Right hindlimb (tissue), 1 donor: ENCODE data around the gene MAGEE1.

Experiments
- DNase-seq: peaks from one replicate; pipeline ENCODE4 v3.0.0-alpha.2; 2018

Gene MAGEE1, protein sequence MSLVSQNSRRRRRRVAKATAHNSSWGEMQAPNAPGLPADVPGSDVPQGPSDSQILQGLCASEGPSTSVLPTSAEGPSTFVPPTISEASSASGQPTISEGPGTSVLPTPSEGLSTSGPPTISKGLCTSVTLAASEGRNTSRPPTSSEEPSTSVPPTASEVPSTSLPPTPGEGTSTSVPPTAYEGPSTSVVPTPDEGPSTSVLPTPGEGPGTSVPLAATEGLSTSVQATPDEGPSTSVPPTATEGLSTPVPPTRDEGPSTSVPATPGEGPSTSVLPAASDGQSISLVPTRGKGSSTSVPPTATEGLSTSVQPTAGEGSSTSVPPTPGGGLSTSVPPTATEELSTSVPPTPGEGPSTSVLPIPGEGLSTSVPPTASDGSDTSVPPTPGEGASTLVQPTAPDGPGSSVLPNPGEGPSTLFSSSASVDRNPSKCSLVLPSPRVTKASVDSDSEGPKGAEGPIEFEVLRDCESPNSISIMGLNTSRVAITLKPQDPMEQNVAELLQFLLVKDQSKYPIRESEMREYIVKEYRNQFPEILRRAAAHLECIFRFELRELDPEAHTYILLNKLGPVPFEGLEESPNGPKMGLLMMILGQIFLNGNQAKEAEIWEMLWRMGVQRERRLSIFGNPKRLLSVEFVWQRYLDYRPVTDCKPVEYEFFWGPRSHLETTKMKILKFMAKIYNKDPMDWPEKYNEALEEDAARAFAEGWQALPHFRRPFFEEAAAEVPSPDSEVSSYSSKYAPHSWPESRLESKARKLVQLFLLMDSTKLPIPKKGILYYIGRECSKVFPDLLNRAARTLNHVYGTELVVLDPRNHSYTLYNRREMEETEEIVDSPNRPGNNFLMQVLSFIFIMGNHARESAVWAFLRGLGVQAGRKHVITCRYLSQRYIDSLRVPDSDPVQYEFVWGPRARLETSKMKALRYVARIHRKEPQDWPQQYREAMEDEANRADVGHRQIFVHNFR

DNA sequence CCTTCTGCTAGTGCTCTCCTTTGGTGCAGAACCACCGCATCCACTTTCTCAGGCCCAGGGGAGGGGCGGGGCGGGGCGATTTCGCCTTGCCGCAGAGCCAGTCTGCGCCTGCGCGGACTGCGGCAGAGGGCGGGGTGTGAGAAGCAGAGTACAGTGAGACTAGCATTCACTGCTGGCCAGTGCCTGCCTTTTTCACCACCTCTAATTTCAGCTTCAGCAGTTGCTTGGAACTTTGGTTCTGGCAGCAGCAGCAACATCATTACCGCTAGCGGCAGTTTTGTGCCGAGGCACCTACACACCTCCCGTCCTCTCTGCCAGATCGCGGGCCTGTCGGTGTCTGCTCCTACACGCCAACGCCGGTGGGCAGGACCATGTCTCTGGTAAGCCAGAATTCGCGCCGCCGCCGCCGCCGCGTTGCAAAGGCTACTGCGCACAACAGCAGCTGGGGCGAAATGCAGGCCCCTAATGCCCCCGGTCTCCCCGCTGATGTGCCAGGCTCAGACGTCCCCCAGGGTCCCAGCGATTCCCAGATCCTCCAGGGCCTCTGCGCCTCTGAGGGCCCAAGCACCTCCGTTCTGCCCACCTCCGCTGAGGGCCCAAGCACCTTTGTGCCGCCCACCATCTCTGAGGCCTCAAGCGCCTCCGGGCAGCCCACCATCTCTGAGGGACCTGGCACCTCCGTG lies at the start of gene MAGEE1:
Gene MAGEE1, plus strand, starts transcription at position 151 of the 683 bp plus-strand sequence. Its CDS starts 221 bp downstream, at position 372.
- DNase-seq, result peak; percentile 86

DNA sequence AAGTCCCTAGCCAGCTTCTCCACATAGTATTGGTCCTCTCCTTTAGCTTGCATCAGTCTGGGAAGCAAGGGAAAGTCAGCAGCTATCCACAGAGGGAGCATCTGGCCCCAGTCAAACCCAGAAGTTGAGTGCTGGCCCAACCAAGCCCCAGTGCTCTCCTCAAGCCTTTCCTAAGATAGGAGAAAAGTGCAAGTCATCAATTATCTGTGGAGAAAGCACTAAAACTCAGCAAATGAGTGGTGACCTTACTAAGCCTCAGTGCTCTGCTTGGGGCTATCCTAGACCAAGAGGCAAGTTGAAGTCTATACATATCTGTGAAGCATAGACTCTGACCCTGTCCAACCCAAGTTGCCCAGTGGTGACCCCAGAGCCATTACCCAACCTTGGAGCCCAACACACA lies 28.5 kb upstream of the MAGEE1 start:
- DNase-seq, result no peak

DNA sequence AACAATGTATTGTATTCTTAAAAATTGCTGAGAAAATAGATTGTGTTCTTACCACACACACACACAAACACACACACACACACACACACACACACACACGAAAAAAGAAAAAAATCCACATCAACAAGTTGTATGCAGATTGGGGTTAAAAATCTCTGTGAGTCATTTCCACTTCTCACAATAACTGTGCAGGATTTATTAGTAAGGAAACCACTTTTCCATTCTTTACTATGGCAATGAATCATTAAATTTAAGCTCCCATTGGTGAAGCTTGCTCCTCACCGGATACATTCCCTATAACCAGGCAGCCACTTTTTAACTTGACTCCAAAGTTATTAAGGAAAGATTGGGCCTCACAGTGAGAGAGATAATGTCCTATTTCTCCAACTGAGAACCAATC lies 19.7 kb upstream of the MAGEE1 start:
- DNase-seq, result no peak

DNA sequence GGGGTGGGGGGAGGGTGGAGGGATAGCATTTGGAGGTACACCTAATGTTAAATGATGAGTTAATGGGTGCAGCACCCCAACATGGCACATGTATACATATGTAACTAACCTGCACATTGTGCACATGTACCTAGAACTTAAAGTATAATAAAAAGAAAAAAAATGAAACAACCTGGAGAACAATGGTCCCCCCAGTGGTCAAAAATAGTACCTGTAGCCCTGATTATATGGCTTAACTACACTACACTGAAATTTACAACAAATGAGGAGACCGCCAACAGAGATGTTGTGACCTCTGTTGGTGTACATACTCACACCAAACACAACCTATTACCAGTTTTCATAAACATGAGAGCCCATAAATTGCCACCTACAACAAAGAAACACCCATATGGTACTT lies 7.3 kb upstream of the MAGEE1 start:
- DNase-seq, result no peak

DNA sequence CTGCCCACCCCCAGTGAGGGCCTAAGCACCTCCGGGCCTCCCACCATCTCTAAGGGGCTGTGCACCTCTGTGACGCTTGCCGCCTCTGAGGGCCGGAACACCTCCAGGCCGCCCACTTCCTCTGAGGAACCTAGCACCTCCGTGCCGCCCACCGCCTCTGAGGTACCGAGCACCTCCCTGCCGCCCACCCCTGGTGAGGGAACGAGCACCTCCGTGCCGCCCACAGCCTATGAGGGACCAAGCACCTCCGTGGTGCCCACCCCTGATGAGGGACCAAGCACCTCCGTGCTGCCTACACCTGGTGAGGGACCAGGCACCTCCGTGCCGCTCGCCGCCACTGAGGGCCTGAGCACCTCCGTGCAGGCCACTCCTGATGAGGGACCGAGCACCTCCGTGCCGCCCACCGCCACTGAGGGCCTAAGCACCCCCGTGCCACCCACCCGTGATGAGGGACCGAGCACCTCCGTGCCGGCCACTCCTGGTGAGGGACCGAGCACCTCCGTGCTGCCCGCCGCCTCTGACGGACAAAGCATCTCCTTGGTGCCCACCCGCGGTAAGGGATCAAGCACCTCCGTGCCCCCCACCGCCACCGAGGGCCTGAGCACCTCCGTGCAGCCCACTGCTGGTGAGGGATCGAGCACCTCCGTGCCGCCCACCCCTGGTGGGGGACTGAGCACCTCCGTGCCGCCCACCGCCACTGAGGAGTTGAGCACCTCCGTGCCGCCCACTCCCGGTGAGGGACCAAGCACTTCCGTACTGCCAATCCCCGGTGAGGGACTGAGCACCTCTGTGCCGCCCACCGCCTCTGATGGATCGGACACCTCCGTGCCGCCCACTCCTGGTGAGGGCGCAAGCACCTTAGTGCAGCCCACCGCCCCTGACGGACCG lies 977 bp downstream of the MAGEE1 start:
- peak; percentile 19 for DNase-seq

DNA sequence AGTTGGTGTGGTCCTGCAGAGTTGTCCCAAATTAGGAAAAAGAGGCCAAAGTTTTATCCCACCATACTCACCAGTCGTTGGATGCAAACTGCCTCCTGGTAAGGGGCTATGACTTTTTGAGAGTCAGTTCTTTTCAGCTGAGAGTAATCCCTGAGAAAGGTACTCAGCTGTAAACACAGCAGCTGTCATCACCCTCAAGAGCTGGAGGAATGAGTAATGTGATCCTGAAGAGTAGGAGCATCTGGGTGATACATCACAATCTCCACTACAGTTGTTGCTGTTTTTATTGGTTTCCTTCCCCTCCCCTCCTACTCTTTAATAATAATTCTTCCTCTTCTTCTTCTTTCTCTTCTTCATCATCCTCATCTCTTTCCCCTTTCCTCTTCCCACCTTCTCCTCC lies 5.7 kb downstream of the MAGEE1 start:
- no peak for DNase-seq

DNA sequence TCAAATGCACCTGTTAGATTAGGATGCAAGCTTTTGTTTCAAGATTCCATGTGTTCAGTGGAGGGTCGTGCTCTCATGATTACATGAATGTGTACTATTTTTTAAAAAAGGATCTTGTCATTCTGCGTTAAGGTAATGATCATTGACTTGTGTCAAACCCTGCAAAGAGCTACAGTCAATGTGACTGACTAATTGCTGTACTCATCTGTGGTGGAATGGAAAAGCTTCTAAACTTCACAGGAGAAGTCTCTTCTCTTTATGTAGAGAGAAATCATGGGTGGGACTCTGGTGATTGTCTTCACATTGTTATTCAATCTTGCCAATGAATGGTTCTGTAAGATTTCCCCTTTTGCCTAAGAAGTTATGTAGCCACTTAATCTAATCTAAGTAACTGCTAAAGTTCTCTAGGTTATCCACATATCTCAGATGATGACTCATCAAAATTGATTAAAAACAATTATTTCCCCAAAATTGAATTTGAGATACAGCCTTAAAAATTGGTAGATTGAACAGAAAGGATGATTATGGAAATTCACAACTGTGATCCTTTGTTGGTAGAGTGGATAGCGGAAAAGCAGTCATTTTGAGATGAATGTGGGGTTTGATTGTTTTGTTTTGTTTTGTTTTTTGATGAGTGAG lies 6.7 kb downstream of the MAGEE1 start:
- DNase-seq, result no peak

DNA sequence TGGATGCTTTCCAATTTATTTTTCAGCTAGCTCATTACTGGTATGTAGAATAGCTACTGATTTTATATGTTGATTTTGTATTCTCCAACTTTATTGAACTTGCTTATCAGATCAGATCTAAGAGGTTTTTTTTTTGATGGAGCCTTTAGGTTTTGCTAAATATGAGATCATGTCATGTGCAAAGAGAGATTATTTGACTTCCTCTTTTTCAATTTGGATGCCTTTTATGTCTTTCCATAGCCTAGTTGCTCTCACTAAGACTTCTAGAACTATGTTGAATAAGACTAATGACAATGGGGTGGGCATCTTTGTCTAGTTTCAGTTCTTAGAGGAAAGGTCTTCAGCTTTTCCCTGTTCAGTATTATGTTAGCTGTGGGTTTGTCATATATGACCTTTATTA lies 11.7 kb downstream of the MAGEE1 start:
- no peak for DNase-seq

DNA sequence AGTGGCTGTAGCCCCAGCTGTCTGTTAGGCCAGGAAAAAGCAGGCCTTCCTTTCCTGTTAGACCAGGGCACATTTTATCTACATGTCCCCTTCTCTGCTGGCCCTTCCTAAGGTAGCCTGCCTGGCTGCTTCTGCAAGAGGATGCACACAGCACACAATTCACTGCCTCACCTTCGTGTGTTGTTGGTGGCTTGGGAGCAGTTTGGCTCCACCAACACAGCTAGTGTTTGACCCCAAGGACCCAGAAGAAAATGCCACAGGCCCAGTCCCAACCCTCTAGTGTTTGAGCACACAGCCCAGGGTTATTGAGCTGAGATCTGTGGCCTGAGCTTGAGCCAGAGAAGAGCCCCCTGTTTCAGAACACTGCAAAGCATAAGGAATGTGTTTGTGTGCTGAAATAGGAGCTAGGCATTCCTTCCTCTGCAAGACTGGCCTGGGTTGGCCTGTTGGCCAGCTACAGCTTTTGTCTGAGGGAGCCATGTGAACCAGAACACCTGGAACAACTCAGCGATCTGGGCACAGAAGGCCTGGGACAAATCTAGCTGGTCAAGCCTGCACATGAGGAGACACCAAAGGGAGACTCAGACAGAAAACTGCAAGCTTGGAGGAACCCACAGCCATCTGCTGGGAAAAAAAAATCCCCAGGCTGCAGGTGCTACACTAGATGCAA lies 26.4 kb downstream of the MAGEE1 start:
- DNase-seq, result no peak

DNA sequence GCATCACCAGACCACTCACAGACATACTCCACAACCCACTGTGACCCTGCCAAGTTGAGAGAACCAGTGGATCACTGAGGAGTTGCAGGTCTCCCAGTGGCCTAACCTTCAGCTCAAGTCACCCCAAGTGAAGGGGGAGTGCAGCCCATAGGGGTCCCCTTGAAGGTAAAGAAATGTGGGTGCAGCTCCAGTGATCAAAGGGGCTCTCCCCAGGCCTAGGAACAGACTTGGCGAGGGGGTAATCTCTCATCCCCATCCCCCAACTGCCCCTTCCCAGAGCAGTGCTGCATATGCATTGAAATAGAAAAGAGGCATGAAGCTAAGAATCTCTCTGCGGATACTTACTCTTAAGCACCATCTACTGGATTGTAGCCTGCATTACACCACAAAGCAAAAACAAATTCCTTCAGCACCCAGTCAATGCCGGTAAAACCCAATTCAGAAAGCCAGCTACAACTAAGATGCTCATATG lies 27.0 kb downstream of the MAGEE1 start:
- no peak for DNase-seq

DNA sequence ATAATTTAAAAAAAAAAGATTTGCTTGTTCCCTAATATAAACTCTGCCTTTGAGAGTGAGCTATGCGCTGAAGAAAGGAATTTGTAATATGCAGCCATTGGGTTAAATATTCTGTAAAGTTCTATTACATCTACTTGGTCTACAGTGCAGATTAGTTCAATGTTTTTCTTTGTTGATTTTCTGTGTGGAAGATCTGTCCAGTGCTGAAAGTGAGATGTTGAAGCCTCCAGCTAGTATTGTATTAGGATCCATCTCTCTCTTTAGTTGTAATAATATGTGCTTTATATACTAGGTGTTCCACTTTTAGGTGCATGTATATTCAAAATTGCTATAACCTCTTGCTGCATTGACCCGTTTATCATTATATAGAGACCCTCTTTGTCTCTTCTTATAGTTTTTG lies 49.8 kb downstream of the MAGEE1 start:
- DNase-seq, result no peak
